Measurements from ENCODE around the gene H6PD. TPM values are rescaled to one million over a fixed set of nuclear protein-coding genes. Genes with fewer than 3 reads are reported as not detected.

The H6PD gene
- total RNA-seq, 1 donor = 27.2 TPM

GRCh38 chr1:9280015-9280860 is 45.7 kb downstream of the H6PD start:
- H3K4me3 ChIP-seq (ENCODE audit: low read depth, low read length) = no peak overlapping the region
- DNase-seq (ENCODE audit: low read depth) = peak; percentile 92
- TF ChIP-seq CTCF (IDR thresholded peaks at IDR 0.05; ENCODE audit: insufficient read depth, low read depth, low read length) = no peak

GRCh38 chr1:9281071-9281827 is 46.7 kb downstream of the H6PD start:
- DNase-seq (ENCODE audit: low read depth) = peak; percentile 84
- no peak for TF ChIP-seq CTCF (IDR thresholded peaks at IDR 0.05; ENCODE audit: insufficient read depth, low read depth, low read length)
- H3K4me3 ChIP-seq (ENCODE audit: low read depth, low read length) = no peak overlapping the region

- DNase-seq (ENCODE audit: low read depth) = peak; percentile 26
- TF ChIP-seq CTCF (IDR thresholded peaks at IDR 0.05; ENCODE audit: insufficient read depth, low read depth, low read length) = no peak
- H3K4me3 ChIP-seq (ENCODE audit: low read depth, low read length) = no peak overlapping the region
Observed at GRCh38 chr1:9281908-9282695, 47.5 kb downstream of the H6PD start.

- H3K4me3 ChIP-seq (ENCODE audit: low read depth, low read length) = no peak overlapping the region
- no peak for DNase-seq (ENCODE audit: low read depth)
- TF ChIP-seq CTCF (IDR thresholded peaks at IDR 0.05; ENCODE audit: insufficient read depth, low read depth, low read length) = no peak
Observed at GRCh38 chr1:9282696-9282955, 48.1 kb downstream of the H6PD start.

GRCh38 chr1:9284061-9284460 is 49.5 kb downstream of the H6PD start:
- DNase-seq (ENCODE audit: low read depth) = no peak
- no peak for TF ChIP-seq CTCF (IDR thresholded peaks at IDR 0.05; ENCODE audit: insufficient read depth, low read depth, low read length)
- no peak overlapping the region for H3K4me3 ChIP-seq (ENCODE audit: low read depth, low read length)

- no peak overlapping the region for H3K4me3 ChIP-seq (ENCODE audit: low read depth, low read length)
- no peak for TF ChIP-seq CTCF (IDR thresholded peaks at IDR 0.05; ENCODE audit: insufficient read depth, low read depth, low read length)
- DNase-seq (ENCODE audit: low read depth) = no peak
Observed at GRCh38 chr1:9286556-9286955, 52.0 kb downstream of the H6PD start.

All from fibroblast of villous mesenchyme (primary cell).